GM12878 (cell line): ENCODE data around the gene IL15. TPM values are rescaled to one million over a fixed set of nuclear protein-coding genes. Genes with fewer than 3 reads are reported as not detected.

ENCODE experiments used
- BACH1 ChIP-seq: fragments of 450-650 bp; IDR thresholded peaks from 2 replicates; pipeline ENCODE4 v1.6.1; 2017; ENCODE audit warnings: mild to moderate bottlenecking, borderline replicate concordance
- BHLHE40 ChIP-seq, 2 experiments: fragments of 450-650 bp in 1 of 2; IDR thresholded peaks; 2 replicates each; pipeline ENCODE4 v1.6.1; 2011 to 2017; ENCODE audit warnings: low read depth in 2 of 2, borderline replicate concordance in 1 of 2, improper control_type of control experiment in 1 of 2, low read length in 1 of 2, mild to moderate bottlenecking in 1 of 2
- DPF2 ChIP-seq: fragments of 450-650 bp; IDR thresholded peaks from 2 replicates; pipeline ENCODE4 v1.6.1; 2017; ENCODE audit warnings: mild to moderate bottlenecking
- KAT2A ChIP-seq: conservative IDR thresholded peaks from 2 replicates; pipeline ENCODE4 v1.6.1; 2011; ENCODE audit warnings: low read depth, low read length; ENCODE audit not compliant: control insufficient read depth
- MEF2A ChIP-seq: IDR thresholded peaks from 2 replicates; pipeline ENCODE4 v1.6.1; 2011; ENCODE audit warnings: low read depth, mild to moderate bottlenecking, low read length, moderate library complexity; ENCODE audit not compliant: insufficient read depth
- PML ChIP-seq: IDR thresholded peaks from 2 replicates; pipeline ENCODE4 v1.6.1; 2012; ENCODE audit warnings: low read length, inconsistent platforms
- POLR2AphosphoS2 ChIP-seq: IDR thresholded peaks from 2 replicates; pipeline ENCODE4 v1.6.1; 2011; ENCODE audit warnings: low read depth, mild to moderate bottlenecking, low read length, improper control_type of control experiment, moderate library complexity
- RAD21 ChIP-seq: IDR thresholded peaks from 2 replicates; pipeline ENCODE4 v1.6.1; 2011; ENCODE audit warnings: mild to moderate bottlenecking, low read depth, low read length, moderate library complexity; ENCODE audit not compliant: insufficient read depth
- RB1 ChIP-seq: fragments of 450-650 bp; formaldehyde crosslinking; IDR thresholded peaks from 2 replicates; pipeline ENCODE4 v1.6.1; 2017; ENCODE audit warnings: mild to moderate bottlenecking, borderline replicate concordance
- SUZ12 ChIP-seq: fragments of 200-600 bp; sonication (generic); IDR thresholded peaks from one replicate; pipeline ENCODE4 v1.6.1; 2018; ENCODE audit warnings: antibody characterized with exemption, mild to moderate bottlenecking; ENCODE audit not compliant: unreplicated experiment
- TARDBP ChIP-seq: IDR thresholded peaks from 2 replicates; pipeline ENCODE4 v1.6.1; 2016; ENCODE audit warnings: borderline replicate concordance
- TCF3 ChIP-seq: IDR thresholded peaks from 2 replicates; pipeline ENCODE4 v1.6.1; 2012; ENCODE audit warnings: low read depth, mild to moderate bottlenecking, low read length, borderline replicate concordance; ENCODE audit not compliant: insufficient read depth
- YBX1 ChIP-seq: fragments of 450-650 bp; IDR thresholded peaks from 2 replicates; pipeline ENCODE4 v1.6.1; 2016; ENCODE audit warnings: antibody characterized with exemption
- polyA plus RNA-seq, 11 experiments: library from polyadenylated mRNA; depleted of rRNA in 4 of 11; unstranded in 6 of 11; stranded (reverse) in 5 of 11; fragments of >200 nt; fragmentation: Nextera tagmentation in 4 of 11; fragmentation: Illumina TruSeq in 1 of 11; extraction: Ambion mirVana in 4 of 11; extraction: Trizol in 1 of 11; gene quantifications; 1 replicate in 1 of 11; 2 replicates in 10 of 11; pipeline versions ENCODE4 v1.2.1 to v1.2.3, GENCODE V29; 2011 to 2016; ENCODE audit warnings: inconsistent platforms in 2 of 11, missing spikeins in 2 of 11, low read depth in 1 of 11
- total RNA-seq, 4 experiments: library from RNA; depleted of rRNA in 3 of 4; stranded (reverse); fragments of >200 nt in 3 of 4; fragmentation: Illumina TruSeq in 1 of 4; extraction: Trizol in 1 of 4; gene quantifications; 2 replicates each; pipeline versions ENCODE4 v1.2.1 to v1.2.3, GENCODE V29; 2013 to 2021
- TF ChIP-seq, protein P1 (sequence below): fragments of 450-650 bp; IDR thresholded peaks from 2 replicates; pipeline ENCODE4 v1.6.1; 2016; ENCODE audit warnings: mild to moderate bottlenecking
- TF ChIP-seq, protein P2 (sequence below): fragments of 450-650 bp; IDR thresholded peaks from 2 replicates; pipeline ENCODE4 v1.6.1; 2014; ENCODE audit warnings: mild to moderate bottlenecking
- TF ChIP-seq, protein P3 (sequence below): IDR thresholded peaks from 2 replicates; pipeline ENCODE4 v1.6.1; 2012; ENCODE audit warnings: mild to moderate bottlenecking, low read depth, low read length
- TF ChIP-seq, protein P4 (sequence below): IDR thresholded peaks from 2 replicates; pipeline ENCODE4 v1.6.1; 2012; ENCODE audit warnings: low read length, inconsistent platforms
- TF ChIP-seq, protein P5 (sequence below): IDR thresholded peaks from 2 replicates; pipeline ENCODE4 v1.6.1; 2011; ENCODE audit warnings: mild to moderate bottlenecking, low read depth, low read length, moderate library complexity; ENCODE audit not compliant: insufficient replicate concordance
- TF ChIP-seq, protein P6 (sequence below): IDR thresholded peaks from 2 replicates; pipeline ENCODE4 v1.6.1; 2011; ENCODE audit warnings: borderline replicate concordance, low read depth, mild to moderate bottlenecking, moderate library complexity, low read length; ENCODE audit not compliant: insufficient read depth, poor library complexity, severe bottlenecking

The IL15 gene
- total and polyA plus RNA-seq, 10 of the 15 experiments (the other 5 are each of a cell fraction or from before 2014, with no cell fraction given), result 6.0 to 11.4 (median 8.2) TPM

DNA sequence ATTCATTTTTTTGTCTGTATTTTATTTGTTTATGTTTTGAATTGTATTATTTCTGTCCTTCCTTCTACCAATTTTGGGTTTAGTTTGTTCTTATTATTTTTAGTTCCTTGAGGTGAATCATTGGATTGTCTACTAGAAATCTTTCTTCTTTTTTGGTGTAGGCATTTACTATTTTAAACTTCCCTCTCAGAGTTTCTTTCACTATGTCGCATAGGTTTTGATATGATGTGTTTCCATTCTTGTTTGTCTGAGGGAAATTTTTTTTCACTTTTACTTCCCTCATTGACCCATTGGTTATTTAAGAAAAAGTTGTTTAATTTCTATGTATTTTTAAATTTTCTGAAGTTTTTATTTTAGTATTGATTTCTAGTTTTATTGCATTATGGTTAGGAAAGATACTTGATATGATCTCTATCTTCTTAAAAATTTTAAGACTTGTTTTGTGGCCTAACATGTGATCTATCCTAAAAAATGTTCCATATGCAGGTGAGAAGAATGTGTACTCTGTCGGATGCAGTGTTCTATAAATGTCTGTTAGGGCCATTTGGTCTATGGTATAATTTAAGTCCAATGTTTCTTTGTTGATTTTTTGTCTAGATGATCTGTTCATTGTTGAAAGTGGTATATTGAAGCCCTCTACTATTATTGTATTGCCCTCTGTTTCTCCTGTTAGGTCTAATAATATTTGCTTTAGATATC is 68.8 kb downstream of the IL15 start (continued):
- TF ChIP-seq, protein P1, sequence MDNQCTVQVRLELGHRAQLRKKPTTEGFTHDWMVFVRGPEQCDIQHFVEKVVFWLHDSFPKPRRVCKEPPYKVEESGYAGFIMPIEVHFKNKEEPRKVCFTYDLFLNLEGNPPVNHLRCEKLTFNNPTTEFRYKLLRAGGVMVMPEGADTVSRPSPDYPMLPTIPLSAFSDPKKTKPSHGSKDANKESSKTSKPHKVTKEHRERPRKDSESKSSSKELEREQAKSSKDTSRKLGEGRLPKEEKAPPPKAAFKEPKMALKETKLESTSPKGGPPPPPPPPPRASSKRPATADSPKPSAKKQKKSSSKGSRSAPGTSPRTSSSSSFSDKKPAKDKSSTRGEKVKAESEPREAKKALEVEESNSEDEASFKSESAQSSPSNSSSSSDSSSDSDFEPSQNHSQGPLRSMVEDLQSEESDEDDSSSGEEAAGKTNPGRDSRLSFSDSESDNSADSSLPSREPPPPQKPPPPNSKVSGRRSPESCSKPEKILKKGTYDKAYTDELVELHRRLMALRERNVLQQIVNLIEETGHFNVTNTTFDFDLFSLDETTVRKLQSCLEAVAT, result no peak
- TF ChIP-seq YBX1 (no peak), TARDBP (no peak), RB1 (no peak), DPF2 (0 out of 2 replicates have a peak, but pooled peaks have one; percentile 19), RAD21 (no peak), PML (0 out of 2 replicates have a peak, but pooled peaks have one; percentile 38), MEF2A (peak; percentile 95), BHLHE40 (IDR thresholded peaks at IDR 0.05; ENCODE audit: borderline replicate concordance in 1 of 2, low read depth in 2 of 2, low read length in 1 of 2) (no peak), SUZ12 (no peak), TCF3 (no peak), BACH1 (no peak), KAT2A (no peak), POLR2AphosphoS2 (no peak)
- TF ChIP-seq, protein P2, sequence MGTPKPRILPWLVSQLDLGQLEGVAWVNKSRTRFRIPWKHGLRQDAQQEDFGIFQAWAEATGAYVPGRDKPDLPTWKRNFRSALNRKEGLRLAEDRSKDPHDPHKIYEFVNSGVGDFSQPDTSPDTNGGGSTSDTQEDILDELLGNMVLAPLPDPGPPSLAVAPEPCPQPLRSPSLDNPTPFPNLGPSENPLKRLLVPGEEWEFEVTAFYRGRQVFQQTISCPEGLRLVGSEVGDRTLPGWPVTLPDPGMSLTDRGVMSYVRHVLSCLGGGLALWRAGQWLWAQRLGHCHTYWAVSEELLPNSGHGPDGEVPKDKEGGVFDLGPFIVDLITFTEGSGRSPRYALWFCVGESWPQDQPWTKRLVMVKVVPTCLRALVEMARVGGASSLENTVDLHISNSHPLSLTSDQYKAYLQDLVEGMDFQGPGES, result no peak
- TF ChIP-seq, protein P3, sequence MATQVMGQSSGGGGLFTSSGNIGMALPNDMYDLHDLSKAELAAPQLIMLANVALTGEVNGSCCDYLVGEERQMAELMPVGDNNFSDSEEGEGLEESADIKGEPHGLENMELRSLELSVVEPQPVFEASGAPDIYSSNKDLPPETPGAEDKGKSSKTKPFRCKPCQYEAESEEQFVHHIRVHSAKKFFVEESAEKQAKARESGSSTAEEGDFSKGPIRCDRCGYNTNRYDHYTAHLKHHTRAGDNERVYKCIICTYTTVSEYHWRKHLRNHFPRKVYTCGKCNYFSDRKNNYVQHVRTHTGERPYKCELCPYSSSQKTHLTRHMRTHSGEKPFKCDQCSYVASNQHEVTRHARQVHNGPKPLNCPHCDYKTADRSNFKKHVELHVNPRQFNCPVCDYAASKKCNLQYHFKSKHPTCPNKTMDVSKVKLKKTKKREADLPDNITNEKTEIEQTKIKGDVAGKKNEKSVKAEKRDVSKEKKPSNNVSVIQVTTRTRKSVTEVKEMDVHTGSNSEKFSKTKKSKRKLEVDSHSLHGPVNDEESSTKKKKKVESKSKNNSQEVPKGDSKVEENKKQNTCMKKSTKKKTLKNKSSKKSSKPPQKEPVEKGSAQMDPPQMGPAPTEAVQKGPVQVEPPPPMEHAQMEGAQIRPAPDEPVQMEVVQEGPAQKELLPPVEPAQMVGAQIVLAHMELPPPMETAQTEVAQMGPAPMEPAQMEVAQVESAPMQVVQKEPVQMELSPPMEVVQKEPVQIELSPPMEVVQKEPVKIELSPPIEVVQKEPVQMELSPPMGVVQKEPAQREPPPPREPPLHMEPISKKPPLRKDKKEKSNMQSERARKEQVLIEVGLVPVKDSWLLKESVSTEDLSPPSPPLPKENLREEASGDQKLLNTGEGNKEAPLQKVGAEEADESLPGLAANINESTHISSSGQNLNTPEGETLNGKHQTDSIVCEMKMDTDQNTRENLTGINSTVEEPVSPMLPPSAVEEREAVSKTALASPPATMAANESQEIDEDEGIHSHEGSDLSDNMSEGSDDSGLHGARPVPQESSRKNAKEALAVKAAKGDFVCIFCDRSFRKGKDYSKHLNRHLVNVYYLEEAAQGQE, result no peak
- TF ChIP-seq, protein P4, sequence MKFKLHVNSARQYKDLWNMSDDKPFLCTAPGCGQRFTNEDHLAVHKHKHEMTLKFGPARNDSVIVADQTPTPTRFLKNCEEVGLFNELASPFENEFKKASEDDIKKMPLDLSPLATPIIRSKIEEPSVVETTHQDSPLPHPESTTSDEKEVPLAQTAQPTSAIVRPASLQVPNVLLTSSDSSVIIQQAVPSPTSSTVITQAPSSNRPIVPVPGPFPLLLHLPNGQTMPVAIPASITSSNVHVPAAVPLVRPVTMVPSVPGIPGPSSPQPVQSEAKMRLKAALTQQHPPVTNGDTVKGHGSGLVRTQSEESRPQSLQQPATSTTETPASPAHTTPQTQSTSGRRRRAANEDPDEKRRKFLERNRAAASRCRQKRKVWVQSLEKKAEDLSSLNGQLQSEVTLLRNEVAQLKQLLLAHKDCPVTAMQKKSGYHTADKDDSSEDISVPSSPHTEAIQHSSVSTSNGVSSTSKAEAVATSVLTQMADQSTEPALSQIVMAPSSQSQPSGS, result peak; percentile 90
- TF ChIP-seq, protein P5, sequence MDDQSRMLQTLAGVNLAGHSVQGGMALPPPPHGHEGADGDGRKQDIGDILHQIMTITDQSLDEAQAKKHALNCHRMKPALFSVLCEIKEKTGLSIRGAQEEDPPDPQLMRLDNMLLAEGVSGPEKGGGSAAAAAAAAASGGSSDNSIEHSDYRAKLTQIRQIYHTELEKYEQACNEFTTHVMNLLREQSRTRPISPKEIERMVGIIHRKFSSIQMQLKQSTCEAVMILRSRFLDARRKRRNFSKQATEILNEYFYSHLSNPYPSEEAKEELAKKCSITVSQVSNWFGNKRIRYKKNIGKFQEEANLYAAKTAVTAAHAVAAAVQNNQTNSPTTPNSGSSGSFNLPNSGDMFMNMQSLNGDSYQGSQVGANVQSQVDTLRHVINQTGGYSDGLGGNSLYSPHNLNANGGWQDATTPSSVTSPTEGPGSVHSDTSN, result no peak
- TF ChIP-seq, protein P6, sequence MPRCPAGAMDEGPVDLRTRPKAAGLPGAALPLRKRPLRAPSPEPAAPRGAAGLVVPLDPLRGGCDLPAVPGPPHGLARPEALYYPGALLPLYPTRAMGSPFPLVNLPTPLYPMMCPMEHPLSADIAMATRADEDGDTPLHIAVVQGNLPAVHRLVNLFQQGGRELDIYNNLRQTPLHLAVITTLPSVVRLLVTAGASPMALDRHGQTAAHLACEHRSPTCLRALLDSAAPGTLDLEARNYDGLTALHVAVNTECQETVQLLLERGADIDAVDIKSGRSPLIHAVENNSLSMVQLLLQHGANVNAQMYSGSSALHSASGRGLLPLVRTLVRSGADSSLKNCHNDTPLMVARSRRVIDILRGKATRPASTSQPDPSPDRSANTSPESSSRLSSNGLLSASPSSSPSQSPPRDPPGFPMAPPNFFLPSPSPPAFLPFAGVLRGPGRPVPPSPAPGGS, result peak; percentile 65
